ENCODE data around the gene DTX4.

DTX4 gene

GRCh38 chr11:59173964-59174663 is 2.2 kb downstream of the DTX4 start:
- H3K36me3 ChIP-seq (ENCODE audit: control insufficient read depth, insufficient read depth, low read length, severe bottlenecking): no peaks in the 10 kb centered on the region
- peak; percentile 75 for DNase-seq (ENCODE audit: low read depth)
- peak overlapping the region; percentile 90 for H3K4me3 ChIP-seq (ENCODE audit: low read length)
- H3K9ac ChIP-seq (ENCODE audit: low read length): peak overlapping the region; percentile 92
- H3K4me1 ChIP-seq (ENCODE audit: control insufficient read depth, insufficient read depth, low read length): peaks cover 50% of the 10 kb centered on the region
- no peaks in the 10 kb centered on the region for H3K27me3 ChIP-seq (replicated peaks; ENCODE audit: control insufficient read depth, insufficient read depth, low read length)
- H3K9me3 ChIP-seq (ENCODE audit: control insufficient read depth, low read length): no peaks in the 10 kb centered on the region

- Histone ChIP-seq H3K36me3 (ENCODE audit: control insufficient read depth, insufficient read depth, low read length, severe bottlenecking) (no peaks in the 10 kb centered on the region), H3K27me3 (replicated peaks; ENCODE audit: control insufficient read depth, insufficient read depth, low read length) (no peaks in the 10 kb centered on the region), H3K9me3 (ENCODE audit: control insufficient read depth, low read length) (no peaks in the 10 kb centered on the region), H3K4me3 (ENCODE audit: low read length) (peak overlapping the region; percentile 90), H3K9ac (ENCODE audit: low read length) (peak overlapping the region; percentile 61), H3K4me1 (ENCODE audit: control insufficient read depth, insufficient read depth, low read length) (peaks cover 50% of the 10 kb centered on the region)
- DNase-seq (ENCODE audit: low read depth): peak; percentile 78
Observed at GRCh38 chr11:59174664-59175033, 2.7 kb downstream of the DTX4 start.

- Histone ChIP-seq H3K4me3 (ENCODE audit: low read length) (peak overlapping the region; percentile 90), H3K27me3 (replicated peaks; ENCODE audit: control insufficient read depth, insufficient read depth, low read length) (no peaks in the 10 kb centered on the region), H3K9ac (ENCODE audit: low read length) (peak overlapping the region; percentile 61), H3K36me3 (ENCODE audit: control insufficient read depth, insufficient read depth, low read length, severe bottlenecking) (no peaks in the 10 kb centered on the region), H3K4me1 (ENCODE audit: control insufficient read depth, insufficient read depth, low read length) (peaks cover 50% of the 10 kb centered on the region), H3K9me3 (ENCODE audit: control insufficient read depth, low read length) (no peaks in the 10 kb centered on the region)
- DNase-seq (ENCODE audit: low read depth): peak; percentile 28
Observed at GRCh38 chr11:59175091-59175501, 3.2 kb downstream of the DTX4 start.

GRCh38 chr11:59176330-59176729 is 4.4 kb downstream of the DTX4 start:
- Histone ChIP-seq H3K36me3 (ENCODE audit: control insufficient read depth, insufficient read depth, low read length, severe bottlenecking) (no peaks in the 10 kb centered on the region), H3K9ac (ENCODE audit: low read length) (peak overlapping the region; percentile 61), H3K4me1 (ENCODE audit: control insufficient read depth, insufficient read depth, low read length) (peaks cover 50% of the 10 kb centered on the region), H3K27me3 (replicated peaks; ENCODE audit: control insufficient read depth, insufficient read depth, low read length) (no peaks in the 10 kb centered on the region), H3K9me3 (ENCODE audit: control insufficient read depth, low read length) (no peaks in the 10 kb centered on the region), H3K4me3 (ENCODE audit: low read length) (peak overlapping the region; percentile 56)
- DNase-seq (ENCODE audit: low read depth): no peak

GRCh38 chr11:59178402-59178801 is 6.5 kb downstream of the DTX4 start:
- Histone ChIP-seq H3K4me1 (ENCODE audit: control insufficient read depth, insufficient read depth, low read length) (peaks cover 45% of the 10 kb centered on the region), H3K4me3 (ENCODE audit: low read length) (no peak overlapping the region), H3K27me3 (replicated peaks; ENCODE audit: control insufficient read depth, insufficient read depth, low read length) (no peaks in the 10 kb centered on the region), H3K36me3 (ENCODE audit: control insufficient read depth, insufficient read depth, low read length, severe bottlenecking) (peaks cover 19% of the 10 kb centered on the region), H3K9ac (ENCODE audit: low read length) (no peak overlapping the region), H3K9me3 (ENCODE audit: control insufficient read depth, low read length) (no peaks in the 10 kb centered on the region)
- DNase-seq (ENCODE audit: low read depth): peak; percentile 49

GRCh38 chr11:59179121-59179520 is 7.2 kb downstream of the DTX4 start:
- DNase-seq (ENCODE audit: low read depth): no peak
- H3K4me1 ChIP-seq (ENCODE audit: control insufficient read depth, insufficient read depth, low read length): peaks cover 45% of the 10 kb centered on the region
- H3K36me3 ChIP-seq (ENCODE audit: control insufficient read depth, insufficient read depth, low read length, severe bottlenecking): peaks cover 19% of the 10 kb centered on the region
- H3K9ac ChIP-seq (ENCODE audit: low read length): no peak overlapping the region
- H3K27me3 ChIP-seq (replicated peaks; ENCODE audit: control insufficient read depth, insufficient read depth, low read length): no peaks in the 10 kb centered on the region
- no peaks in the 10 kb centered on the region for H3K9me3 ChIP-seq (ENCODE audit: control insufficient read depth, low read length)
- H3K4me3 ChIP-seq (ENCODE audit: low read length): no peak overlapping the region

GRCh38 chr11:59180168-59180776 is 8.3 kb downstream of the DTX4 start:
- H3K4me3 ChIP-seq (ENCODE audit: low read length): no peak overlapping the region
- H3K9me3 ChIP-seq (ENCODE audit: control insufficient read depth, low read length): no peaks in the 10 kb centered on the region
- H3K27me3 ChIP-seq (replicated peaks; ENCODE audit: control insufficient read depth, insufficient read depth, low read length): no peaks in the 10 kb centered on the region
- H3K4me1 ChIP-seq (ENCODE audit: control insufficient read depth, insufficient read depth, low read length): peaks cover 45% of the 10 kb centered on the region
- peaks cover 19% of the 10 kb centered on the region for H3K36me3 ChIP-seq (ENCODE audit: control insufficient read depth, insufficient read depth, low read length, severe bottlenecking)
- H3K9ac ChIP-seq (ENCODE audit: low read length): no peak overlapping the region
- DNase-seq (ENCODE audit: low read depth): no peak

GRCh38 chr11:59180907-59181306 is 9.0 kb downstream of the DTX4 start:
- peaks cover 45% of the 10 kb centered on the region for H3K4me1 ChIP-seq (ENCODE audit: control insufficient read depth, insufficient read depth, low read length)
- H3K9ac ChIP-seq (ENCODE audit: low read length): no peak overlapping the region
- no peak overlapping the region for H3K4me3 ChIP-seq (ENCODE audit: low read length)
- H3K36me3 ChIP-seq (ENCODE audit: control insufficient read depth, insufficient read depth, low read length, severe bottlenecking): peaks cover 19% of the 10 kb centered on the region
- H3K27me3 ChIP-seq (replicated peaks; ENCODE audit: control insufficient read depth, insufficient read depth, low read length): no peaks in the 10 kb centered on the region
- no peak for DNase-seq (ENCODE audit: low read depth)
- no peaks in the 10 kb centered on the region for H3K9me3 ChIP-seq (ENCODE audit: control insufficient read depth, low read length)

GRCh38 chr11:59181746-59182456 is 10.0 kb downstream of the DTX4 start:
- no peaks in the 10 kb centered on the region for H3K27me3 ChIP-seq (replicated peaks; ENCODE audit: control insufficient read depth, insufficient read depth, low read length)
- no peak for DNase-seq (ENCODE audit: low read depth)
- H3K9me3 ChIP-seq (ENCODE audit: control insufficient read depth, low read length): no peaks in the 10 kb centered on the region
- H3K9ac ChIP-seq (ENCODE audit: low read length): no peak overlapping the region
- no peak overlapping the region for H3K4me3 ChIP-seq (ENCODE audit: low read length)
- H3K4me1 ChIP-seq (ENCODE audit: control insufficient read depth, insufficient read depth, low read length): peaks cover 45% of the 10 kb centered on the region
- H3K36me3 ChIP-seq (ENCODE audit: control insufficient read depth, insufficient read depth, low read length, severe bottlenecking): peaks cover 19% of the 10 kb centered on the region

- H3K36me3 ChIP-seq (ENCODE audit: control insufficient read depth, insufficient read depth, low read length, severe bottlenecking): peaks cover 19% of the 10 kb centered on the region
- peaks cover 49% of the 10 kb centered on the region for H3K4me1 ChIP-seq (ENCODE audit: control insufficient read depth, insufficient read depth, low read length)
Observed at GRCh38 chr11:59182457-59183151, 10.7 kb downstream of the DTX4 start.

GRCh38 chr11:59183771-59184170 is 11.8 kb downstream of the DTX4 start:
- H3K4me1 ChIP-seq (ENCODE audit: control insufficient read depth, insufficient read depth, low read length): peaks cover 55% of the 10 kb centered on the region
- no peaks in the 10 kb centered on the region for H3K27me3 ChIP-seq (replicated peaks; ENCODE audit: control insufficient read depth, insufficient read depth, low read length)
- peak; percentile 84 for DNase-seq (ENCODE audit: low read depth)
- H3K9me3 ChIP-seq (ENCODE audit: control insufficient read depth, low read length): no peaks in the 10 kb centered on the region
- peaks cover 19% of the 10 kb centered on the region for H3K36me3 ChIP-seq (ENCODE audit: control insufficient read depth, insufficient read depth, low read length, severe bottlenecking)
- no peak overlapping the region for H3K4me3 ChIP-seq (ENCODE audit: low read length)
- no peak overlapping the region for H3K9ac ChIP-seq (ENCODE audit: low read length)

More at GRCh38 chr11:59182457-59183151, 10.7 kb downstream of the DTX4 start:
- no peaks in the 10 kb centered on the region for H3K9me3 ChIP-seq (ENCODE audit: control insufficient read depth, low read length)
- no peak overlapping the region for H3K9ac ChIP-seq (ENCODE audit: low read length)
- no peak overlapping the region for H3K4me3 ChIP-seq (ENCODE audit: low read length)
- no peak for DNase-seq (ENCODE audit: low read depth)
- H3K27me3 ChIP-seq (replicated peaks; ENCODE audit: control insufficient read depth, insufficient read depth, low read length): no peaks in the 10 kb centered on the region
